GM19455 (cell line): ENCODE measurements around the gene ANKRD6.
"Not testable (repeated sequence)": the region's sequence is repeated elsewhere in the genome, so short reads cannot be mapped to it uniquely, and the experiment has no call there.

ENCODE experiments used
- ATAC-seq: cut with Tn5 transposase; IDR thresholded peaks from one replicate; pipeline ENCODE4 v1.9.1; 2021; ENCODE audit not compliant: unreplicated experiment

ANKRD6 gene

GRCh38 chr6:89591745-89592144 is 158.8 kb downstream of the ANKRD6 start:
- no peak for ATAC-seq

- ATAC-seq: no peak
Measured at GRCh38 chr6:89596056-89596455, 163.1 kb downstream of the ANKRD6 start.

GRCh38 chr6:89596484-89596883 is 163.5 kb downstream of the ANKRD6 start:
- ATAC-seq: no peak

- ATAC-seq: no peak
Measured at GRCh38 chr6:89597372-89597771, 164.4 kb downstream of the ANKRD6 start.

GRCh38 chr6:89597988-89598387 is 165.0 kb downstream of the ANKRD6 start:
- no peak for ATAC-seq

GRCh38 chr6:89599727-89600126 is 166.8 kb downstream of the ANKRD6 start:
- ATAC-seq: no peak

GRCh38 chr6:89602166-89602565 is 169.2 kb downstream of the ANKRD6 start:
- no peak for ATAC-seq

- no peak for ATAC-seq
Measured at GRCh38 chr6:89604653-89605052, 171.7 kb downstream of the ANKRD6 start.

GRCh38 chr6:89605861-89606260 is 172.9 kb downstream of the ANKRD6 start:
- ATAC-seq: no peak

GRCh38 chr6:89610149-89610642 is 177.2 kb downstream of the ANKRD6 start:
- ATAC-seq: peak; percentile 72

- no peak for ATAC-seq
Measured at GRCh38 chr6:89611666-89612065, 178.7 kb downstream of the ANKRD6 start.

- ATAC-seq: no peak
Measured at GRCh38 chr6:89612121-89612520, 179.2 kb downstream of the ANKRD6 start.

- no peak for ATAC-seq
Measured at GRCh38 chr6:89613790-89614189, 180.8 kb downstream of the ANKRD6 start.

- ATAC-seq: no peak
Measured at GRCh38 chr6:89615882-89616281, 182.9 kb downstream of the ANKRD6 start.

- ATAC-seq: no peak
Measured at GRCh38 chr6:89616531-89616930, 183.6 kb downstream of the ANKRD6 start.

GRCh38 chr6:89618026-89618425 is 185.1 kb downstream of the ANKRD6 start:
- ATAC-seq: no peak

- no peak for ATAC-seq
Measured at GRCh38 chr6:89619567-89619966, 186.6 kb downstream of the ANKRD6 start.

- no peak for ATAC-seq
Measured at GRCh38 chr6:89623749-89624148, 190.8 kb downstream of the ANKRD6 start.

- ATAC-seq: no peak
Measured at GRCh38 chr6:89630488-89630887, 197.5 kb downstream of the ANKRD6 start.

- not testable (repeated sequence) for ATAC-seq
Measured at GRCh38 chr6:89636412-89636811, 203.5 kb downstream of the ANKRD6 start.

GRCh38 chr6:89637960-89638319 is 205.0 kb downstream of the ANKRD6 start:
- peak; percentile 8 for ATAC-seq

- peak; percentile 99 for ATAC-seq
Measured at GRCh38 chr6:89638320-89639195, 205.6 kb downstream of the ANKRD6 start, which contains the start of gene LYRM2. Gene LYRM2 (minus strand): TSS chr6:89638747. CDS start chr6:89638716, 31 bp downstream.

- no peak for ATAC-seq
Measured at GRCh38 chr6:89640804-89641203, 207.9 kb downstream of the ANKRD6 start.
